ENCODE measurements around the gene ASCL2.

Gene ASCL2

GRCh38 chr11:2302306-2302895 is 32.0 kb upstream of the ASCL2 start:
- Mint-ChIP-seq H3K4me3 (no peak overlapping the region), H3K27me3 (ENCODE audit: low read depth, poor library complexity) (peaks cover 6% of the 10 kb centered on the region), H3K36me3 (ENCODE audit: low read depth) (no peaks in the 10 kb centered on the region), H3K4me1 (peaks cover 33% of the 10 kb centered on the region), H3K9me3 (no peaks in the 10 kb centered on the region), H3K27ac (no peak overlapping the region)
- TF ChIP-seq CTCF (IDR thresholded peaks at IDR 0.05), result no peak
- no peak for DNase-seq

- no peak within 1 kb of the TSS for H3K27ac Mint-ChIP-seq
- no peak for TF ChIP-seq CTCF (IDR thresholded peaks at IDR 0.05)
- H3K27me3 Mint-ChIP-seq (ENCODE audit: low read depth, poor library complexity), result peaks cover 6% of the 10 kb centered on the region
- H3K4me1 Mint-ChIP-seq, result peaks cover 31% of the 10 kb centered on the region
- H3K36me3 Mint-ChIP-seq (ENCODE audit: low read depth), result no peaks in the 10 kb centered on the region
- no peak within 1 kb of the TSS for H3K4me3 Mint-ChIP-seq
- DNase-seq, result no peak
- no peaks in the 10 kb centered on the region for H3K9me3 Mint-ChIP-seq
Observed at GRCh38 chr11:2301631-2302305, 31.4 kb upstream of the ASCL2 start, which contains the start of the genes C11orf21 and TSPAN32. Gene C11orf21 (minus strand): TSS chr11:2301918. CDS start chr11:2301808, 110 bp downstream. Gene TSPAN32 (plus strand): TSS chr11:2302013. CDS start chr11:2302150, 137 bp downstream.

GRCh38 chr11:2300936-2301630 is 30.7 kb upstream of the ASCL2 start:
- Mint-ChIP-seq H3K9me3 (no peaks in the 10 kb centered on the region), H3K27ac (no peak overlapping the region), H3K36me3 (ENCODE audit: low read depth) (no peaks in the 10 kb centered on the region), H3K27me3 (ENCODE audit: low read depth, poor library complexity) (peaks cover 7% of the 10 kb centered on the region), H3K4me3 (no peak overlapping the region), H3K4me1 (peaks cover 24% of the 10 kb centered on the region)
- DNase-seq, result no peak
- no peak for TF ChIP-seq CTCF (IDR thresholded peaks at IDR 0.05)

GRCh38 chr11:2300290-2300935 is 30.0 kb upstream of the ASCL2 start:
- Mint-ChIP-seq H3K4me1 (peaks cover 19% of the 10 kb centered on the region), H3K4me3 (no peak overlapping the region), H3K27me3 (ENCODE audit: low read depth, poor library complexity) (peaks cover 10% of the 10 kb centered on the region), H3K36me3 (ENCODE audit: low read depth) (no peaks in the 10 kb centered on the region), H3K27ac (no peak overlapping the region), H3K9me3 (no peaks in the 10 kb centered on the region)
- DNase-seq, result no peak
- no peak for TF ChIP-seq CTCF (IDR thresholded peaks at IDR 0.05)

- no peak overlapping the region for H3K27ac Mint-ChIP-seq
- H3K36me3 Mint-ChIP-seq (ENCODE audit: low read depth), result no peaks in the 10 kb centered on the region
- no peak for DNase-seq
Observed at GRCh38 chr11:2299773-2300172, 29.4 kb upstream of the ASCL2 start.

More at GRCh38 chr11:2299773-2300172, 29.4 kb upstream of the ASCL2 start:
- no peak overlapping the region for H3K4me3 Mint-ChIP-seq
- TF ChIP-seq CTCF (IDR thresholded peaks at IDR 0.05), result no peak
- peaks cover 19% of the 10 kb centered on the region for H3K4me1 Mint-ChIP-seq
- H3K9me3 Mint-ChIP-seq, result no peaks in the 10 kb centered on the region
- peaks cover 12% of the 10 kb centered on the region for H3K27me3 Mint-ChIP-seq (ENCODE audit: low read depth, poor library complexity)

Data from nephron progenitor cell (in vitro differentiated cells).